ENCODE data around the gene PCDH9. TPM values are rescaled to one million over a fixed set of nuclear protein-coding genes. Genes with fewer than 3 reads are reported as not detected.

Gene PCDH9
- total RNA-seq, 4 donors from 2014 or later: 2.8 to 22.4 (median 12.9) TPM

DNA sequence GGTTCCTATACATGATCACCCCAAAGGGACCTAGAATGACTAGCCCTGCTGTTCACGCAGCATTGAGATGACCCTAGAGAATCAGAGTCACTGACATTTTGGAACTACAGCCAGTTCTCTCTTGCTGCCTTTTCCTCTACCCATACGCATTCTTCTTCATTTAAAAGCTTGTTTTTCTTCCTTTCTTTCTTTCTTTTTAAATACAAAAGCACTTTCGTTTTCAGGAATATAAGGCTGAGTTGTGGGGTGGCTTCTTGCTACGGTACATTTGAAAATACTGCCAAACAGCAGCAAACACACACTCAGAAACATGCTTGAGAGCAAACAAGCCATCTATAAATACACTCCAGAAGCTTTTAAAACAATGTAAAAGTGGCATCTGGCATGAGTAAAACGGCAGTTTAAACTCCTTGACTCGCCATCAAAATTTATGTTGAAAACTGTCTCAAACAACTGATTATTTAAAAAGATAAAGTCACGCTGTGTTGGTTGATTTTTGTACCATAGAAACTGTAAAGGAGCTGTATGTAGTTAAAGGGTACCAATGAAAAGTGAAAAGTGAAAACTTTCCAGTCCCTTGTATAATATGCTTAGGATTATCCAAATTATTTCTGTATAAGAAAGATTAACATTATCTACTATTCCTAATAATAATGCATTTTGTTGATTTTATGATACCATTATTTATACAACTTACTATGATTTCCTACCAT lies 95.6 kb downstream of the PCDH9 start:
- intact Hi-C loops (cut with DNase I): no loop called here
- Histone ChIP-seq H3K4me1 (no peaks in the 10 kb centered on the region), H3K36me3 (no peaks in the 10 kb centered on the region), H3K9me3 (no peaks in the 10 kb centered on the region), H3K27ac (no peak overlapping the region), H3K4me3 (replicated peaks in 1 of 3) (no peak overlapping the region), H3K27me3 (no peaks in the 10 kb centered on the region)
- TF ChIP-seq POLR2A (IDR thresholded peaks at IDR 0.05): no peak
- TF ChIP-seq, protein P1, sequence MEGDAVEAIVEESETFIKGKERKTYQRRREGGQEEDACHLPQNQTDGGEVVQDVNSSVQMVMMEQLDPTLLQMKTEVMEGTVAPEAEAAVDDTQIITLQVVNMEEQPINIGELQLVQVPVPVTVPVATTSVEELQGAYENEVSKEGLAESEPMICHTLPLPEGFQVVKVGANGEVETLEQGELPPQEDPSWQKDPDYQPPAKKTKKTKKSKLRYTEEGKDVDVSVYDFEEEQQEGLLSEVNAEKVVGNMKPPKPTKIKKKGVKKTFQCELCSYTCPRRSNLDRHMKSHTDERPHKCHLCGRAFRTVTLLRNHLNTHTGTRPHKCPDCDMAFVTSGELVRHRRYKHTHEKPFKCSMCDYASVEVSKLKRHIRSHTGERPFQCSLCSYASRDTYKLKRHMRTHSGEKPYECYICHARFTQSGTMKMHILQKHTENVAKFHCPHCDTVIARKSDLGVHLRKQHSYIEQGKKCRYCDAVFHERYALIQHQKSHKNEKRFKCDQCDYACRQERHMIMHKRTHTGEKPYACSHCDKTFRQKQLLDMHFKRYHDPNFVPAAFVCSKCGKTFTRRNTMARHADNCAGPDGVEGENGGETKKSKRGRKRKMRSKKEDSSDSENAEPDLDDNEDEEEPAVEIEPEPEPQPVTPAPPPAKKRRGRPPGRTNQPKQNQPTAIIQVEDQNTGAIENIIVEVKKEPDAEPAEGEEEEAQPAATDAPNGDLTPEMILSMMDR (IDR thresholded peaks at IDR 0.05): no peak
- no peak for DNase-seq
- 14 to 17% methylated on average over 7 of the region's 7 CpGs for WGBS, 2 donors

DNA sequence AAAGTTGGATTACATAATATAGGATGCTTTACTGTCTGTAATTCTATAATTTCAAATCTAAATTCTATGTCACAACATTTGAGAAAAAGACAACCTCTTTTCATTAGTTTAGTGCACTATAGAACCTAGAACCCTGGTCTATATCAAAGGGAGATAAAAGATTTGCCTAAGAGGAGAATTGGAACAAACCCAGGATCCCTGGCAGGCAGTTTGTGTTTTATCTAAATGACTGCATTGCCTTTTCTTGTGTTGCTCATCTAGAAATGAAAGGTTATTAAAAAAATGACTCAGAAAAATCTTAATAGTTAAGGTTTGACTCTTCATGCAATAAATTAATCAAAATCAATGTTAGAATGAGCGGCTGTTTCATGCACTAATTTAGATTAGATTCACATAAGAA lies 96.7 kb downstream of the PCDH9 start:
- DNase-seq: no peak
- Histone ChIP-seq H3K4me3 (replicated peaks in 1 of 3) (no peak overlapping the region), H3K36me3 (no peaks in the 10 kb centered on the region), H3K4me1 (no peaks in the 10 kb centered on the region), H3K27ac (no peak overlapping the region), H3K27me3 (no peaks in the 10 kb centered on the region), H3K9me3 (no peaks in the 10 kb centered on the region)
- TF ChIP-seq POLR2A (IDR thresholded peaks at IDR 0.05): no peak
- TF ChIP-seq, protein P1 (IDR thresholded peaks at IDR 0.05): no peak
- intact Hi-C loops (cut with DNase I): no loop called here
- WGBS, 2 donors: 92 to 100% methylated on average over 1 of the region's 1 CpG

DNA sequence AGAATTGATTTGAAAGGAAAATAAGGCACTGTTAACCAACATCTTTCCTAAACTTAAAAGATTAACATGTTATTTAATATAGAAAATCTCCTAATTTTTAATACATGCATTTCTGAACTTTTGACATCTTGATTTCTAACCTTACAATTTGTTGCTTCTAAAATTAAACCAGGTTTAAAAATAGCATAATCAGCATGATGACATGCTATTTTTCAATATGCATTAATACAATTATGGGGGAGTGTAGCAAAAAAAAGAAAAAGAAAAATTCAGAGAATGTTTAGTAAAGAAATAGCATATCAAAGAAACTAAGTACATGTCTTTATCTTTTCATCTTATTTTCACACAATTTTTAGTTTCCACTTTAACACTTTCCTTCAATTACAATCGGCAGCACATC lies 98.7 kb downstream of the PCDH9 start:
- WGBS, 2 donors: 95% methylated on average over 1 of the region's 1 CpG
- no peak for TF ChIP-seq POLR2A (IDR thresholded peaks at IDR 0.05)
- TF ChIP-seq, protein P1 (IDR thresholded peaks at IDR 0.05): no peak
- intact Hi-C loops (cut with DNase I): no loop called here

DNA sequence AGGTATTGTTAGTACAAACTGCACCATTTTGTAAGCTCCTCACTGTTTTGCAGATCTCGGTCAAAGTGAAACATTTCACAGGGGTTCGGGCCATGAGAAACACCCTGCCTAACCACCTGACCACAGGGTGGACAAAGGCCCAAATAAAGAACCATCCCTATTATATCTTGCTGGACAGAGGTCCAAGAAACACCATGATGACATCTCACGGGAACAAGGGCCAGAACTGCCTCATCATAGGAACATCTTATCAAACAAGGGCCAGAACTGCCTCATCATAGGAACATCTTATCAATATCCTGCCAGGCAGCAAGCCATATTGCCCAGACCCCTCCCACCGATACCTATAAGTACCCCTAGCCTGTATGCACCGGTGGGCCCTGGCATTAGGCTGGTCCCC lies 99.7 kb downstream of the PCDH9 start:
- H3K27ac ChIP-seq: no peak overlapping the region
- no peaks in the 10 kb centered on the region for H3K9me3 ChIP-seq
- no peak overlapping the region for H3K4me3 ChIP-seq (replicated peaks in 1 of 3)
- H3K27me3 ChIP-seq: no peaks in the 10 kb centered on the region
- TF ChIP-seq, protein P1 (IDR thresholded peaks at IDR 0.05): no peak
- no peak for DNase-seq
- no peaks in the 10 kb centered on the region for H3K36me3 ChIP-seq
- intact Hi-C loops (cut with DNase I): no loop called here
- no peaks in the 10 kb centered on the region for H3K4me1 ChIP-seq
- 93 to 94% methylated on average over 4 of the region's 5 CpGs for WGBS, 2 donors

More for the DNA sequence above, 98.7 kb downstream of the PCDH9 start:
- no peaks in the 10 kb centered on the region for H3K36me3 ChIP-seq
- H3K9me3 ChIP-seq: no peaks in the 10 kb centered on the region
- no peak overlapping the region for H3K27ac ChIP-seq
- no peak for DNase-seq
- H3K27me3 ChIP-seq: no peaks in the 10 kb centered on the region
- H3K4me1 ChIP-seq: no peaks in the 10 kb centered on the region
- H3K4me3 ChIP-seq (replicated peaks in 1 of 3): no peak overlapping the region

DNA sequence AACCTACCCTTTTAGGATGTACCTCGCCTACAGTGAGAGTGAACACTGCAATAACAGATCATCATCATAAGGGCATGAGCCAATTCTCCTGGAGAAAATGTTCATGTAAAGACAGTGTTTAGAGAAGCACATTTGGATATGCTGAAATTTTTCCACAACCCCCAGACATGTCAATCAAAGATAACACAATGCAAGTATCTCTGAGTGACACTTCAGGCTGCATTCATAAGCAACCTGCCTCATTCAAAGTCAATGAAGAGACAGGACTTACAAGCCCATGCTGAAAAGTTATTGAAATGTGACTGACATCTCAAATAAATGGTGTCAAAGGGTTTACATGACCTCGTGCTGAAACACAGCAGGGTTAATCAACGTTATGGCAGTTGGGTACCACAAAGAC lies 102.0 kb downstream of the PCDH9 start:
- H3K27ac ChIP-seq: no peak overlapping the region
- 79% methylated on average over 3 of the region's 3 CpGs for WGBS, 2 donors
- no peak for DNase-seq
- H3K9me3 ChIP-seq: no peaks in the 10 kb centered on the region
- H3K4me1 ChIP-seq: no peaks in the 10 kb centered on the region
- intact Hi-C loops (cut with DNase I): no loop called here
- H3K4me3 ChIP-seq (replicated peaks in 1 of 3): no peak overlapping the region
- TF ChIP-seq, protein P1 (IDR thresholded peaks at IDR 0.05): no peak
- no peak for TF ChIP-seq POLR2A (IDR thresholded peaks at IDR 0.05)
- H3K27me3 ChIP-seq: no peaks in the 10 kb centered on the region
- no peaks in the 10 kb centered on the region for H3K36me3 ChIP-seq

Data from thyroid gland (tissue), 4 donors.